Measurements from ENCODE around the gene TAF11L9. TPM values are rescaled to one million over a fixed set of nuclear protein-coding genes. Genes with fewer than 3 reads are reported as not detected.
"Not testable (repeated sequence)": the region's sequence is repeated elsewhere in the genome, so short reads cannot be mapped to it uniquely, and the experiment has no call there.

Gene TAF11L9
- total RNA-seq, result not detected

GRCh38 chr5:17594255-17594654 is at the start of gene TAF11L9:
Gene TAF11L9 (minus strand): TSS chr5:17594394.
- intact Hi-C loops (cut with DNase I); H3K27ac ChIP-seq; DNase-seq; H3K36me3 ChIP-seq; H3K4me1 ChIP-seq; H3K4me3 ChIP-seq; H3K9me3 ChIP-seq; H3K27me3 ChIP-seq: not testable (repeated sequence)
- WGBS, 2 donors, result 84 to 94% methylated on average over 12 of the region's 15 CpGs

GRCh38 chr5:17634160-17634559 is 40.0 kb upstream of the TAF11L9 start, which contains the start of gene TAF11L14:
Gene TAF11L14 (plus strand): TSS chr5:17634460.
- no peak within 1 kb of the TSS for H3K4me3 ChIP-seq
- no peaks in the 10 kb centered on the region for H3K27me3 ChIP-seq
- no peaks in the 10 kb centered on the region for H3K9me3 ChIP-seq
- no peaks in the 10 kb centered on the region for H3K4me1 ChIP-seq
- no peaks in the 10 kb centered on the region for H3K36me3 ChIP-seq
- intact Hi-C loops (cut with DNase I), result no loop called here
- WGBS, 2 donors, result 86 to 87% methylated on average over 3 to 5 of the region's 5 CpGs
- TF ChIP-seq POLR2A (IDR thresholded peaks at IDR 0.05), result no peak
- TF ChIP-seq, protein P1, sequence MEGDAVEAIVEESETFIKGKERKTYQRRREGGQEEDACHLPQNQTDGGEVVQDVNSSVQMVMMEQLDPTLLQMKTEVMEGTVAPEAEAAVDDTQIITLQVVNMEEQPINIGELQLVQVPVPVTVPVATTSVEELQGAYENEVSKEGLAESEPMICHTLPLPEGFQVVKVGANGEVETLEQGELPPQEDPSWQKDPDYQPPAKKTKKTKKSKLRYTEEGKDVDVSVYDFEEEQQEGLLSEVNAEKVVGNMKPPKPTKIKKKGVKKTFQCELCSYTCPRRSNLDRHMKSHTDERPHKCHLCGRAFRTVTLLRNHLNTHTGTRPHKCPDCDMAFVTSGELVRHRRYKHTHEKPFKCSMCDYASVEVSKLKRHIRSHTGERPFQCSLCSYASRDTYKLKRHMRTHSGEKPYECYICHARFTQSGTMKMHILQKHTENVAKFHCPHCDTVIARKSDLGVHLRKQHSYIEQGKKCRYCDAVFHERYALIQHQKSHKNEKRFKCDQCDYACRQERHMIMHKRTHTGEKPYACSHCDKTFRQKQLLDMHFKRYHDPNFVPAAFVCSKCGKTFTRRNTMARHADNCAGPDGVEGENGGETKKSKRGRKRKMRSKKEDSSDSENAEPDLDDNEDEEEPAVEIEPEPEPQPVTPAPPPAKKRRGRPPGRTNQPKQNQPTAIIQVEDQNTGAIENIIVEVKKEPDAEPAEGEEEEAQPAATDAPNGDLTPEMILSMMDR (IDR thresholded peaks at IDR 0.05), result no peak
- no peak within 1 kb of the TSS for H3K27ac ChIP-seq
- DNase-seq, result no peak

- H3K27me3 ChIP-seq; H3K36me3 ChIP-seq; DNase-seq; intact Hi-C loops (cut with DNase I); H3K4me3 ChIP-seq; H3K27ac ChIP-seq; H3K9me3 ChIP-seq; H3K4me1 ChIP-seq: not testable (repeated sequence)
- no CpG with 5 or more reads among the region's 12 CpGs for WGBS, 2 donors
Measured at GRCh38 chr5:17631788-17632187, 37.6 kb upstream of the TAF11L9 start, which contains the start of gene TAF11L13. Gene TAF11L13 (plus strand): TSS chr5:17632088.

- no peak for TF ChIP-seq POLR2A (IDR thresholded peaks at IDR 0.05)
- TF ChIP-seq, protein P1 (IDR thresholded peaks at IDR 0.05), result no peak
- Histone ChIP-seq H3K9me3 (no peaks in the 10 kb centered on the region), H3K27me3 (no peaks in the 10 kb centered on the region), H3K4me3 (no peak overlapping the region), H3K36me3 (no peaks in the 10 kb centered on the region), H3K4me1 (no peaks in the 10 kb centered on the region), H3K27ac (no peak overlapping the region)
- 74 to 87% methylated on average over 5 to 7 of the region's 11 CpGs for WGBS, 2 donors
- intact Hi-C loops (cut with DNase I), result no loop called here
- no peak for DNase-seq
Measured at GRCh38 chr5:17625686-17626085, 31.5 kb upstream of the TAF11L9 start.

DNA sequence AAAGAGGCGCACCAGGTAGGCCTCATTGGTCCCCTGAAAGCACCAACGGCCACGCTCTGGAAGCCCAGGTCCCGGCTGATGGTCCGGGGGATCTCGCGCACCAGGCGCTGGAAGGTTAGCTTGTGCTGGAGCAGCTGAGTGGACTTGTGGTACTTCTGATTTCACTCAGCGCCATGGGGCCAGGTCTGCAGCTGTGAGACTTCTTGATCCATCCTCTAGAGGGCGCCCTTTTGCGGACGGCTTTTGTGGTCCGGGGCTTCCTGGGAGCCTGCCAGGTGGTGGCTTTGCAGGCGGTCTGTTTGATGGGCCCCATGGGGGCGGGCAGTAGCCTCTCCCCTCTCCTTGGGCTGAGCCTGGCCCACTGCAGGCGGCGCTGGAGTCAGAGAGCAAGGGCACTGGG is 26.4 kb upstream of the TAF11L9 start:
- Histone ChIP-seq H3K4me1 (no peaks in the 10 kb centered on the region), H3K9me3 (no peaks in the 10 kb centered on the region), H3K36me3 (no peaks in the 10 kb centered on the region), H3K4me3 (no peak overlapping the region), H3K27me3 (no peaks in the 10 kb centered on the region), H3K27ac (no peak overlapping the region)
- TF ChIP-seq, protein P1 (IDR thresholded peaks at IDR 0.05), result no peak
- TF ChIP-seq POLR2A (IDR thresholded peaks at IDR 0.05), result no peak
- 100% methylated on average over 7 of the region's 17 CpGs; no CpG with 5 or more reads in 1 of the 2 donors for WGBS, 2 donors
- intact Hi-C loops (cut with DNase I), result no loop called here
- no peak for DNase-seq

DNA sequence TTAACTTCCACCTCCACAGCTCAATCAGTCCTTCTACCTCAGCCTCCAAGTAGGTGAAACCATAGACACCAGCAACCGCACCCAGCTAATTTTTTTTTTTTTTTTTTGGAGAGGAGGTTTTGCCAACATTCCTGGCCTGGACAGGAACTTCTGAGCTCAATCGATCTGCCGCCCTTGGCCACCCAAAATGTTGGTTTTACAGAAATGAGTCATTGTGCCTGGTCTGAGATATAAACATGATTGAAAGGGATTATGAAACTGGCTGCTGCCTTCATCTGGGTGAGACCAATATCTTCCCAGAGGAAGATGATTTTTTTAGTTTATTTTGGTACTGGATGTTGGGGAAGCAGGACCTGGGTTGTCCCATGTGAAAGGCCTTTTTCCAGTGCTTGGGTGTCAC is 25.2 kb upstream of the TAF11L9 start:
- 13 to 33% methylated on average over 3 of the region's 3 CpGs for WGBS, 2 donors
- no peaks in the 10 kb centered on the region for H3K9me3 ChIP-seq
- intact Hi-C loops (cut with DNase I), result no loop called here
- no peaks in the 10 kb centered on the region for H3K36me3 ChIP-seq
- H3K4me1 ChIP-seq, result no peaks in the 10 kb centered on the region
- no peaks in the 10 kb centered on the region for H3K27me3 ChIP-seq
- no peak for DNase-seq
- TF ChIP-seq, protein P1 (IDR thresholded peaks at IDR 0.05), result no peak
- no peak for TF ChIP-seq POLR2A (IDR thresholded peaks at IDR 0.05)
- H3K27ac ChIP-seq, result no peak overlapping the region
- H3K4me3 ChIP-seq, result no peak overlapping the region
